GM23338 (cell line): ENCODE measurements around the gene HNF4A. TPM values are rescaled to one million over a fixed set of nuclear protein-coding genes. Genes with fewer than 3 reads are reported as not detected.

ENCODE experiments used
- ATAC-seq: fragments of 200-7000 bp; cut with Tn5 transposase; 3 replicates; pipeline ENCODE4 v1.9.1; 2020
- DNase-seq: peaks from one replicate; pipeline ENCODE4 v3.0.0-alpha.2; 2015; ENCODE audit warnings: low spot score
- H2AFZ ChIP-seq: fragments of 200-600 bp; sonication (generic); 2 replicates; pipeline ENCODE4 v1.8.0; 2016; ENCODE audit warnings: antibody characterized with exemption, mild to moderate bottlenecking, moderate library complexity
- H3F3A ChIP-seq: fragments of 200-600 bp; sonication (generic); replicated peaks from 2 replicates; pipeline ENCODE4 v1.8.0; 2017; ENCODE audit warnings: antibody characterized with exemption, mixed run types, low read depth
- H3K27ac ChIP-seq: fragments of 200-600 bp; sonication (generic); 2 replicates; pipeline ENCODE4 v1.6.1; 2016; ENCODE audit warnings: low read depth
- H3K27me3 ChIP-seq: fragments of 200-600 bp; sonication (generic); 2 replicates; pipeline ENCODE4 v1.8.0; 2016; ENCODE audit warnings: mild to moderate bottlenecking, mixed run types, moderate library complexity; ENCODE audit not compliant: insufficient read depth
- H3K36me3 ChIP-seq: fragments of 200-600 bp; sonication (generic); 2 replicates; pipeline ENCODE4 v1.8.0; 2016; ENCODE audit warnings: mild to moderate bottlenecking; ENCODE audit not compliant: insufficient read depth
- H3K4me1 ChIP-seq: fragments of 200-600 bp; sonication (generic); 2 replicates; pipeline ENCODE4 v1.8.0; 2016; ENCODE audit warnings: mild to moderate bottlenecking, moderate library complexity; ENCODE audit not compliant: insufficient read depth
- H3K4me2 ChIP-seq: fragments of 200-600 bp; sonication (generic); 2 replicates; pipeline ENCODE4 v1.7.1; 2017; ENCODE audit warnings: mixed run types
- H3K4me3 ChIP-seq: fragments of 200-600 bp; sonication (generic); 2 replicates; pipeline ENCODE4 v1.6.1; 2016; ENCODE audit warnings: mixed run types
- H3K79me2 ChIP-seq: fragments of 200-600 bp; sonication (generic); replicated peaks from 2 replicates; pipeline ENCODE4 v1.8.0; 2017; ENCODE audit warnings: mild to moderate bottlenecking; ENCODE audit not compliant: insufficient read depth
- H3K9me2 ChIP-seq: fragments of 200-600 bp; sonication (generic); 2 replicates; pipeline ENCODE4 v1.8.0; 2017; ENCODE audit not compliant: insufficient read depth
- H4K20me1 ChIP-seq: fragments of 200-600 bp; sonication (generic); replicated peaks from 2 replicates; pipeline ENCODE4 v1.8.0; 2017; ENCODE audit warnings: mild to moderate bottlenecking; ENCODE audit not compliant: insufficient read depth
- H3K27ac Mint-ChIP-seq: 2 replicates; pipeline ENCODE4 v1.8.0; 2020; ENCODE audit warnings: inconsistent platforms, mild to moderate bottlenecking, moderate library complexity, mixed read lengths
- H3K27me3 Mint-ChIP-seq: 3 replicates; pipeline ENCODE4 v1.8.0; 2022; ENCODE audit warnings: low read depth, mild to moderate bottlenecking, moderate library complexity, mixed read lengths, inconsistent platforms; ENCODE audit not compliant: insufficient read depth, poor library complexity
- H3K36me3 Mint-ChIP-seq: 3 replicates; pipeline ENCODE4 v1.8.0; 2021; ENCODE audit warnings: low read depth, mild to moderate bottlenecking, inconsistent platforms, moderate library complexity, mixed read lengths
- H3K4me1 Mint-ChIP-seq: 3 replicates; pipeline ENCODE4 v1.8.0; 2020; ENCODE audit warnings: mild to moderate bottlenecking, inconsistent platforms, mixed read lengths
- H3K4me3 Mint-ChIP-seq: 3 replicates; pipeline ENCODE4 v1.8.0; 2021; ENCODE audit warnings: moderate library complexity, mild to moderate bottlenecking, inconsistent platforms, mixed read lengths
- H3K9me3 Mint-ChIP-seq: 3 replicates; pipeline ENCODE4 v1.8.0; 2020; ENCODE audit warnings: moderate library complexity, mild to moderate bottlenecking, inconsistent platforms, mixed read lengths
- ETS1 ChIP-seq: IDR thresholded peaks from 2 replicates; pipeline ENCODE4 v1.6.1; 2016; ENCODE audit warnings: antibody characterized with exemption
- EZH2 ChIP-seq: fragments of 200-600 bp; sonication (generic); IDR thresholded peaks from one replicate; pipeline ENCODE4 v1.8.0; 2017; ENCODE audit warnings: antibody characterized with exemption, mild to moderate bottlenecking, low read depth; ENCODE audit not compliant: unreplicated experiment
- EZH2phosphoT487 ChIP-seq: fragments of 200-600 bp; sonication (generic); IDR thresholded peaks from one replicate; pipeline ENCODE4 v1.8.1; 2018; ENCODE audit warnings: antibody characterized with exemption; ENCODE audit not compliant: unreplicated experiment
- JUNB ChIP-seq: IDR thresholded peaks from one replicate; pipeline ENCODE4 v1.6.1; 2016; ENCODE audit warnings: antibody characterized with exemption; ENCODE audit not compliant: unreplicated experiment
- NANOG ChIP-seq: IDR thresholded peaks from 2 replicates; pipeline ENCODE4 v1.6.1; 2016; ENCODE audit warnings: antibody characterized with exemption, borderline replicate concordance
- POLR2AphosphoS5 ChIP-seq: IDR thresholded peaks from 2 replicates; pipeline ENCODE4 v1.6.1; 2016; ENCODE audit warnings: antibody characterized with exemption, low read depth
- REST ChIP-seq: IDR thresholded peaks from one replicate; pipeline ENCODE4 v1.6.1; 2018; ENCODE audit warnings: antibody characterized with exemption; ENCODE audit not compliant: unreplicated experiment
- STAT1 ChIP-seq: IDR thresholded peaks from one replicate; pipeline ENCODE4 v1.6.1; 2016; ENCODE audit warnings: antibody characterized with exemption; ENCODE audit not compliant: unreplicated experiment
- ZNF114 ChIP-seq: fragments of 250-450 bp; sonication (Bioruptor Pico); IDR thresholded peaks from 2 replicates; pipeline ENCODE4 v1.5.0; 2020; ENCODE audit warnings: mild to moderate bottlenecking, moderate library complexity
- ZNF331 ChIP-seq: fragments of 250-450 bp; sonication (Bioruptor Pico); IDR thresholded peaks from 2 replicates; pipeline ENCODE4 v1.5.0; 2020; ENCODE audit warnings: low read depth, mild to moderate bottlenecking, moderate library complexity
- ZNF462 ChIP-seq: fragments of 250-450 bp; sonication (Bioruptor Pico); IDR thresholded peaks from 2 replicates; pipeline ENCODE4 v1.5.0; 2020; ENCODE audit warnings: mild to moderate bottlenecking, moderate library complexity
- polyA plus RNA-seq: library from polyadenylated mRNA; unstranded; fragments of >200 nt; fragmentation: Nextera tagmentation; extraction: Ambion mirVana; gene quantifications from 2 replicates; pipeline ENCODE4 v1.2.1, GENCODE V29; 2016
- total RNA-seq: library from RNA; depleted of rRNA; stranded (reverse); fragments of >200 nt; shearing (Covaris generic); gene quantifications from 2 replicates; pipeline ENCODE4 v1.2.3, GENCODE V29; 2014

HNF4A gene
- total and polyA plus RNA-seq, 2 experiments from 2014 or later, result not detected

GRCh38 chr20:44398335-44398734, 42.8 kb downstream of the HNF4A start:
- Histone ChIP-seq H3K27me3 (no peaks in the 10 kb centered on the region), H3K4me2 (no peak overlapping the region), H3F3A (no peaks in the 10 kb centered on the region), H4K20me1 (no peaks in the 10 kb centered on the region), H3K27ac (no peak overlapping the region), H3K4me3 (no peak overlapping the region), H2AFZ (no peak overlapping the region), H3K9me2 (no peaks in the 10 kb centered on the region), H3K36me3 (no peaks in the 10 kb centered on the region), H3K4me1 (no peaks in the 10 kb centered on the region), H3K79me2 (no peaks in the 10 kb centered on the region)
- Mint-ChIP-seq H3K27ac (no peak overlapping the region), H3K36me3 (no peaks in the 10 kb centered on the region), H3K4me3 (no peak overlapping the region), H3K9me3 (no peaks in the 10 kb centered on the region), H3K4me1 (no peaks in the 10 kb centered on the region), H3K27me3 (peaks cover 5% of the 10 kb centered on the region)
- DNase-seq (no peak), ATAC-seq (no peak)
- no peak for TF ChIP-seq ZNF114 (CRISPR knock-in tag)
- no peak for TF ChIP-seq STAT1
- no peak for TF ChIP-seq ZNF331
- no peak for TF ChIP-seq POLR2AphosphoS5

GRCh38 chr20:44399446-44399845, 43.9 kb downstream of the HNF4A start:
- H3K9me2 ChIP-seq, result no peaks in the 10 kb centered on the region
- H3K4me3 Mint-ChIP-seq, result no peak overlapping the region
- no peak overlapping the region for H3K4me2 ChIP-seq
- H3K4me1 ChIP-seq, result no peaks in the 10 kb centered on the region
- no peaks in the 10 kb centered on the region; the same call in 2 of the 3 replicates for H3K4me1 Mint-ChIP-seq
- no peak overlapping the region for H3K4me3 ChIP-seq
- no peak overlapping the region for H3K27ac Mint-ChIP-seq
- H3K36me3 ChIP-seq, result no peaks in the 10 kb centered on the region
- no peaks in the 10 kb centered on the region for H4K20me1 ChIP-seq
- no peaks in the 10 kb centered on the region for H3K27me3 ChIP-seq
- no peaks in the 10 kb centered on the region for H3K79me2 ChIP-seq
- DNase-seq (no peak), ATAC-seq (no peak)
- no peak overlapping the region for H2AFZ ChIP-seq
- H3K27ac ChIP-seq, result no peak overlapping the region
- no peaks in the 10 kb centered on the region for H3F3A ChIP-seq
- H3K36me3 Mint-ChIP-seq, result no peaks in the 10 kb centered on the region
- peaks cover 6% of the 10 kb centered on the region for H3K27me3 Mint-ChIP-seq
- H3K9me3 Mint-ChIP-seq, result peaks cover 2% of the 10 kb centered on the region; the same call in 1 of the 3 replicates
- TF ChIP-seq ZNF462 (CRISPR knock-in tag), result no peak
- TF ChIP-seq EZH2, result no peak
- no peak for TF ChIP-seq ETS1
- no peak for TF ChIP-seq STAT1
- TF ChIP-seq ZNF114 (CRISPR knock-in tag), result no peak
- no peak for TF ChIP-seq REST
- no peak for TF ChIP-seq EZH2phosphoT487
- no peak for TF ChIP-seq JUNB
- TF ChIP-seq NANOG, result no peak
